H9 (cell line): Measurements from ENCODE around the gene A2ML1. TPM values are rescaled to one million over a fixed set of nuclear protein-coding genes. Genes with fewer than 3 reads are reported as not detected.

Experiments used
- DNase-seq: peaks from one replicate; pipeline ENCODE4 v3.0.0-alpha.2; 2017
- H2AFZ ChIP-seq: one replicate; pipeline ENCODE4 v1.6.1; 2013; ENCODE audit warnings: mild to moderate bottlenecking, low read length, control low read depth, moderate library complexity
- H2AK5ac ChIP-seq: 2 replicates; pipeline ENCODE4 v1.6.1; 2013; ENCODE audit warnings: low read length, control low read depth, mixed read lengths; ENCODE audit not compliant: insufficient read length
- H2BK120ac ChIP-seq: one replicate; pipeline ENCODE4 v1.6.1; 2013; ENCODE audit warnings: low read depth, mild to moderate bottlenecking, low read length, control low read depth, inconsistent platforms; ENCODE audit not compliant: poor library complexity, severe bottlenecking
- H2BK12ac ChIP-seq: 2 replicates; pipeline ENCODE4 v1.6.1; 2013; ENCODE audit warnings: low read length, control low read depth, mixed read lengths, low read depth; ENCODE audit not compliant: insufficient read length
- H2BK15ac ChIP-seq: 2 replicates; pipeline ENCODE4 v1.6.1; 2013; ENCODE audit warnings: low read depth, low read length, control low read depth
- H2BK20ac ChIP-seq: one replicate; pipeline ENCODE4 v1.6.1; 2013; ENCODE audit warnings: low read depth, mild to moderate bottlenecking, low read length, control low read depth, inconsistent platforms; ENCODE audit not compliant: poor library complexity, severe bottlenecking
- H2BK5ac ChIP-seq: 2 replicates; pipeline ENCODE4 v1.6.1; 2013; ENCODE audit warnings: low read length, control low read depth, mixed read lengths; ENCODE audit not compliant: insufficient read length
- H3K14ac ChIP-seq: 2 replicates; pipeline ENCODE4 v1.6.1; 2013; ENCODE audit warnings: low read length, control low read depth; ENCODE audit not compliant: insufficient read depth
- H3K18ac ChIP-seq: 2 replicates; pipeline ENCODE4 v1.6.1; 2013; ENCODE audit warnings: low read depth, mild to moderate bottlenecking, mixed read lengths, low read length, control low read depth; ENCODE audit not compliant: insufficient read length
- H3K23ac ChIP-seq: 2 replicates; pipeline ENCODE4 v1.6.1; 2013; ENCODE audit warnings: low read length, control low read depth, mixed read lengths, low read depth; ENCODE audit not compliant: insufficient read length
- H3K23me2 ChIP-seq: 2 replicates; pipeline ENCODE4 v1.6.1; 2013; ENCODE audit warnings: low read depth, mild to moderate bottlenecking, mixed read lengths, low read length, control low read depth; ENCODE audit not compliant: insufficient read length, poor library complexity, severe bottlenecking
- H3K27ac ChIP-seq: 2 replicates; pipeline ENCODE4 v1.5.1; 2013; ENCODE audit warnings: low read length, control low read depth, mixed read lengths, low read depth; ENCODE audit not compliant: insufficient read length
- H3K27me3 ChIP-seq: 2 replicates; pipeline ENCODE4 v1.6.1; 2013; ENCODE audit warnings: low read length, control low read depth, inconsistent platforms; ENCODE audit not compliant: insufficient read depth
- H3K4ac ChIP-seq: 2 replicates; pipeline ENCODE4 v1.6.1; 2013; ENCODE audit warnings: low read depth, mild to moderate bottlenecking, control low read depth, inconsistent platforms, low read length, moderate library complexity
- H3K4me1 ChIP-seq: 2 replicates; pipeline ENCODE4 v1.6.1; 2013; ENCODE audit warnings: low read length, control low read depth, inconsistent platforms; ENCODE audit not compliant: insufficient read depth
- H3K4me2 ChIP-seq: 2 replicates; pipeline ENCODE4 v1.6.1; 2013; ENCODE audit warnings: low read length, control low read depth, mixed read lengths; ENCODE audit not compliant: insufficient read length, insufficient read depth
- H3K56ac ChIP-seq: 2 replicates; pipeline ENCODE4 v1.6.1; 2013; ENCODE audit warnings: low read depth, mild to moderate bottlenecking, mixed read lengths, low read length, control low read depth; ENCODE audit not compliant: insufficient read length
- H3K79me1 ChIP-seq: 2 replicates; pipeline ENCODE4 v1.6.1; 2013; ENCODE audit warnings: low read depth, mild to moderate bottlenecking, moderate library complexity, low read length, control low read depth, inconsistent platforms; ENCODE audit not compliant: insufficient read depth, poor library complexity, severe bottlenecking
- H3K79me2 ChIP-seq: 2 replicates; pipeline ENCODE4 v1.6.1; 2013; ENCODE audit warnings: low read length, control low read depth, inconsistent platforms; ENCODE audit not compliant: insufficient read depth
- H3K9ac ChIP-seq: 2 replicates; pipeline ENCODE4 v1.6.1; 2013; ENCODE audit warnings: low read length, control low read depth, mixed read lengths; ENCODE audit not compliant: insufficient read length; ENCODE audit errors: extremely low read depth
- H3K9me3 ChIP-seq: one replicate; pipeline ENCODE4 v1.6.1; 2013; ENCODE audit warnings: low read depth, low read length, inconsistent platforms; ENCODE audit not compliant: control insufficient read depth
- H3T11ph ChIP-seq: one replicate; pipeline ENCODE4 v1.6.1; 2013; ENCODE audit warnings: mild to moderate bottlenecking, low read length, control low read depth, inconsistent platforms
- H4K20me1 ChIP-seq: one replicate; pipeline ENCODE4 v1.6.1; 2013; ENCODE audit not compliant: control insufficient read depth, insufficient read length, insufficient read depth
- H4K5ac ChIP-seq: 2 replicates; pipeline ENCODE4 v1.6.1; 2013; ENCODE audit warnings: low read depth, mild to moderate bottlenecking, mixed read lengths, low read length, control low read depth; ENCODE audit not compliant: insufficient read length
- H4K8ac ChIP-seq: replicated peaks from 2 replicates; pipeline ENCODE4 v1.6.1; 2013; ENCODE audit warnings: low read length, control low read depth, mixed read lengths, low read depth; ENCODE audit not compliant: insufficient read length
- H4K91ac ChIP-seq: 2 replicates; pipeline ENCODE4 v1.6.1; 2013; ENCODE audit warnings: low read depth, mild to moderate bottlenecking, moderate library complexity, mixed read lengths, low read length, control low read depth; ENCODE audit not compliant: insufficient read length
- H3K27ac Mint-ChIP-seq, 3 experiments: 2 replicates in 2 of 3; 3 replicates in 1 of 3; pipeline ENCODE4 v1.8.0; 2020 to 2021; ENCODE audit warnings: mixed read lengths in 3 of 3, mild to moderate bottlenecking in 1 of 3, moderate library complexity in 1 of 3
- H3K27me3 Mint-ChIP-seq: 2 replicates; pipeline ENCODE4 v1.8.0; 2021; ENCODE audit warnings: low read depth, mild to moderate bottlenecking, moderate library complexity, mixed read lengths
- H3K36me3 Mint-ChIP-seq, 3 experiments: 2 replicates in 2 of 3; 3 replicates in 1 of 3; pipeline ENCODE4 v1.8.0; 2020 to 2021; ENCODE audit warnings: low read depth in 3 of 3, mixed read lengths in 3 of 3; ENCODE audit not compliant: insufficient read depth in 1 of 3
- H3K4me1 Mint-ChIP-seq, 2 experiments: 2 replicates each; pipeline ENCODE4 v1.8.0; 2020; ENCODE audit warnings: mixed read lengths in 2 of 2
- H3K4me3 Mint-ChIP-seq, 2 experiments: 2 replicates in 1 of 2; 3 replicates in 1 of 2; pipeline ENCODE4 v1.8.0; 2020 to 2021; ENCODE audit warnings: mild to moderate bottlenecking in 2 of 2, mixed read lengths in 2 of 2, moderate library complexity in 1 of 2
- H3K9me3 Mint-ChIP-seq, 2 experiments: 2 replicates in 1 of 2; 3 replicates in 1 of 2; pipeline ENCODE4 v1.8.0; 2020; ENCODE audit warnings: mild to moderate bottlenecking in 2 of 2, mixed read lengths in 2 of 2, moderate library complexity in 1 of 2
- WGBS: extraction: QIAGEN DNeasy Blood & Tissue Kit; methylation state at CpG from one replicate; pipeline ENCODE4 v1.1.7; 2013; ENCODE audit warnings: missing lambda C conversion rate, low lambda C conversion rate, mixed read lengths; ENCODE audit not compliant: insufficient read length; ENCODE audit errors: extremely low coverage; 5-methylcytosine and 5-hydroxymethylcytosine counted together
- total RNA-seq: library from RNA; stranded (reverse); gene quantifications from 2 replicates; pipeline ENCODE4 v1.2.1, GENCODE V29; 2021
- TF ChIP-seq, protein P1 (sequence below): fragments of 200-600 bp; sonication (generic); conservative IDR thresholded peaks from 3 replicates; pipeline ENCODE4 v1.8.0; 2021; ENCODE audit warnings: antibody characterized with exemption, mild to moderate bottlenecking

Gene A2ML1
- total RNA-seq, 1 experiment from 2014 or later: 2.8 TPM

DNA sequence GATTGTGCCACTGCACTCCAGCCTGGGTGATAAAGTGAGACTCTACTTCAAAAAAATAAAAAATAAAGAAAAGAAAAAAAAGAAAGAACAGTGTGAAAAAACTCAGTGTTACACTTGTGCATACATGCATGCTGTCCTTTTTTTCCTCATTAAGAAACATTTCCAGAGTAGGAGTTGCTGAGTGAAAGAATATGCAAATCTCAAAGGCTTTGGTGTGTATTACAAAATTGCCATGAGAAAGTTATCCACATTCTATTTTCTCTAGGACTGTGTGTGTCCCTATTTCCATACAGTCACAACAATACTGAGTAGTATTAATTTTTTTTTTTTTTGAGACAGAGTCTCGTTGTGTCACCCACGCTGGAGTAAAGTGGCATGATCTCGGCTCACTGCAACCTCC is 830 bp upstream of the A2ML1 start:
- no peaks in the 10 kb centered on the region for H3K79me2 ChIP-seq

More for the DNA sequence above, 830 bp upstream of the A2ML1 start:
- no peak overlapping the region for H2AK5ac ChIP-seq
- peaks cover 44 to 53% of the 10 kb centered on the region in 2 experiments for H3K4me1 Mint-ChIP-seq
- no peak overlapping the region for H3K27ac Mint-ChIP-seq
- no peak overlapping the region for H3K4me3 Mint-ChIP-seq
- no peak overlapping the region for H3K56ac ChIP-seq
- peaks cover 2 to 16% (median 11%) of the 10 kb centered on the region in 3 experiments; a peak in 5 of 7 replicates for H3K36me3 Mint-ChIP-seq
- H3K9me3 ChIP-seq: no peaks in the 10 kb centered on the region
- H3K14ac ChIP-seq: no peak overlapping the region
- no peak overlapping the region for H3K18ac ChIP-seq
- H3K9ac ChIP-seq: no peak overlapping the region
- H4K8ac ChIP-seq: no peak overlapping the region
- no peak overlapping the region for H2BK15ac ChIP-seq
- no peak overlapping the region for H4K91ac ChIP-seq
- no peaks in the 10 kb centered on the region for H3K23me2 ChIP-seq
- no peak overlapping the region for H4K5ac ChIP-seq
- no peak overlapping the region for H3K4me2 ChIP-seq
- no peak overlapping the region for H3T11ph ChIP-seq
- TF ChIP-seq, protein P1, sequence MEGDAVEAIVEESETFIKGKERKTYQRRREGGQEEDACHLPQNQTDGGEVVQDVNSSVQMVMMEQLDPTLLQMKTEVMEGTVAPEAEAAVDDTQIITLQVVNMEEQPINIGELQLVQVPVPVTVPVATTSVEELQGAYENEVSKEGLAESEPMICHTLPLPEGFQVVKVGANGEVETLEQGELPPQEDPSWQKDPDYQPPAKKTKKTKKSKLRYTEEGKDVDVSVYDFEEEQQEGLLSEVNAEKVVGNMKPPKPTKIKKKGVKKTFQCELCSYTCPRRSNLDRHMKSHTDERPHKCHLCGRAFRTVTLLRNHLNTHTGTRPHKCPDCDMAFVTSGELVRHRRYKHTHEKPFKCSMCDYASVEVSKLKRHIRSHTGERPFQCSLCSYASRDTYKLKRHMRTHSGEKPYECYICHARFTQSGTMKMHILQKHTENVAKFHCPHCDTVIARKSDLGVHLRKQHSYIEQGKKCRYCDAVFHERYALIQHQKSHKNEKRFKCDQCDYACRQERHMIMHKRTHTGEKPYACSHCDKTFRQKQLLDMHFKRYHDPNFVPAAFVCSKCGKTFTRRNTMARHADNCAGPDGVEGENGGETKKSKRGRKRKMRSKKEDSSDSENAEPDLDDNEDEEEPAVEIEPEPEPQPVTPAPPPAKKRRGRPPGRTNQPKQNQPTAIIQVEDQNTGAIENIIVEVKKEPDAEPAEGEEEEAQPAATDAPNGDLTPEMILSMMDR: no peak
- H3K27me3 ChIP-seq: no peaks in the 10 kb centered on the region
- H3K4me1 ChIP-seq: peaks cover 8% of the 10 kb centered on the region; the same call in 1 of the 2 replicates
- no peaks in the 10 kb centered on the region for H3K79me1 ChIP-seq
- H3K4ac ChIP-seq: no peak overlapping the region
- peaks cover 12 to 21% of the 10 kb centered on the region in 2 experiments for H3K9me3 Mint-ChIP-seq
- no peaks in the 10 kb centered on the region for H4K20me1 ChIP-seq
- no peak overlapping the region for H3K27ac ChIP-seq
- H2BK12ac ChIP-seq: no peak overlapping the region
- no peak overlapping the region for H2BK20ac ChIP-seq
- H2BK120ac ChIP-seq: no peak overlapping the region
- no peak overlapping the region for H2BK5ac ChIP-seq
- DNase-seq: no peak
- no peak overlapping the region for H2AFZ ChIP-seq
- WGBS: no CpG with 5 or more reads among the region's 3 CpGs
- no peak overlapping the region for H3K23ac ChIP-seq
- H3K27me3 Mint-ChIP-seq: no peaks in the 10 kb centered on the region
